Measurements from ENCODE around the gene CHD1.

The CHD1 gene

GRCh38 chr5:98935206-98935605, 6.4 kb upstream of the CHD1 start:
- DNase-seq, result no peak

- DNase-seq, result no peak
These were observed 5.7 kb upstream of the CHD1 start for GRCh38 chr5:98934546-98934945.

GRCh38 chr5:98933445-98934072, 4.8 kb upstream of the CHD1 start:
- peak; percentile 72 for DNase-seq

- DNase-seq, result no peak
These were observed 2.4 kb upstream of the CHD1 start for GRCh38 chr5:98930972-98931762.

GRCh38 chr5:98929710-98930298, 997 bp upstream of the CHD1 start:
- no peak for DNase-seq

GRCh38 chr5:98927989-98928872, 576 bp downstream of the CHD1 start:
- peak; percentile 42 for DNase-seq

GRCh38 chr5:98927242-98927988, 1.4 kb downstream of the CHD1 start:
- peak; percentile 78 for DNase-seq

GRCh38 chr5:98923966-98924365, 4.8 kb downstream of the CHD1 start:
- no peak for DNase-seq

GRCh38 chr5:98921947-98922505, 6.8 kb downstream of the CHD1 start:
- no peak for DNase-seq

- DNase-seq, result no peak
These were observed 11.4 kb downstream of the CHD1 start for GRCh38 chr5:98917433-98917832.

- no peak for DNase-seq
These were observed 12.3 kb downstream of the CHD1 start for GRCh38 chr5:98916540-98916939.

- DNase-seq, result no peak
These were observed 14.9 kb downstream of the CHD1 start for GRCh38 chr5:98913911-98914310.

- no peak for DNase-seq
These were observed 17.3 kb downstream of the CHD1 start for GRCh38 chr5:98911280-98912040.

- no peak for DNase-seq
These were observed 19.4 kb downstream of the CHD1 start for GRCh38 chr5:98909363-98909762.

GRCh38 chr5:98907951-98908350, 20.9 kb downstream of the CHD1 start:
- DNase-seq, result no peak

GRCh38 chr5:98906756-98907355, 22.0 kb downstream of the CHD1 start:
- no peak for DNase-seq

GRCh38 chr5:98905857-98906688, 22.7 kb downstream of the CHD1 start:
- DNase-seq, result peak; percentile 57

GRCh38 chr5:98904780-98905179, 24.0 kb downstream of the CHD1 start:
- no peak for DNase-seq

GRCh38 chr5:98902733-98903132, 26.1 kb downstream of the CHD1 start:
- no peak for DNase-seq

- no peak for DNase-seq
These were observed 29.4 kb downstream of the CHD1 start for GRCh38 chr5:98899456-98899855.

Measured in central memory CD4-positive, alpha-beta T cell (primary cell).